ENCODE measurements around the gene CBFA2T3.
"Not testable (repeated sequence)": the region's sequence is repeated elsewhere in the genome, so short reads cannot be mapped to it uniquely, and the experiment has no call there.

CBFA2T3 gene

DNA sequence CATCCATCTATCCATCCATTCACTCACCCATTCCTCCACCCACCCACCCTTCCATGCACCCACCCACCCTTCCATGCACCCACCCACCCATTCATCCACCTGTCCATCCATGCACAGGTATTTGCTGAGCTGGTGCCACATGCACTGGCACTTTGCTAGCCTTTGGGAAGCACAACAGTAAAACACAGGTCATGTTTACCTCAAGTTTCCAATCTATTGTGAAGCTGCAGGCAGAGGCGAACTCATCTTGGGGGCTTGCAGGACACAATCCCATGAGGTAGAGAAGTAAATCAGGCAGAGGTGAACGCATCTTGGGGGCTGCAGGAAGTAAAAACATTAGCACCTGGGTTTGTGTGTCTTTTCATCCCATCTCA is 35.6 kb upstream of the CBFA2T3 start:
- DNase-seq (ENCODE audit: low read depth in 1 of 2, low spot score in 1 of 2), result no peak
- H3K27ac ChIP-seq (replicated peaks), result no peak overlapping the region
- H3K4me3 ChIP-seq (replicated peaks; ENCODE audit: insufficient read depth, low read length), result no peak overlapping the region
- TF ChIP-seq, protein P1, sequence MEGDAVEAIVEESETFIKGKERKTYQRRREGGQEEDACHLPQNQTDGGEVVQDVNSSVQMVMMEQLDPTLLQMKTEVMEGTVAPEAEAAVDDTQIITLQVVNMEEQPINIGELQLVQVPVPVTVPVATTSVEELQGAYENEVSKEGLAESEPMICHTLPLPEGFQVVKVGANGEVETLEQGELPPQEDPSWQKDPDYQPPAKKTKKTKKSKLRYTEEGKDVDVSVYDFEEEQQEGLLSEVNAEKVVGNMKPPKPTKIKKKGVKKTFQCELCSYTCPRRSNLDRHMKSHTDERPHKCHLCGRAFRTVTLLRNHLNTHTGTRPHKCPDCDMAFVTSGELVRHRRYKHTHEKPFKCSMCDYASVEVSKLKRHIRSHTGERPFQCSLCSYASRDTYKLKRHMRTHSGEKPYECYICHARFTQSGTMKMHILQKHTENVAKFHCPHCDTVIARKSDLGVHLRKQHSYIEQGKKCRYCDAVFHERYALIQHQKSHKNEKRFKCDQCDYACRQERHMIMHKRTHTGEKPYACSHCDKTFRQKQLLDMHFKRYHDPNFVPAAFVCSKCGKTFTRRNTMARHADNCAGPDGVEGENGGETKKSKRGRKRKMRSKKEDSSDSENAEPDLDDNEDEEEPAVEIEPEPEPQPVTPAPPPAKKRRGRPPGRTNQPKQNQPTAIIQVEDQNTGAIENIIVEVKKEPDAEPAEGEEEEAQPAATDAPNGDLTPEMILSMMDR (IDR thresholded peaks at IDR 0.05; ENCODE audit: insufficient read depth, low read length), result no peak
- TF ChIP-seq POLR2AphosphoS5 (IDR thresholded peaks at IDR 0.05; ENCODE audit: low read depth), result no peak
- H3K27me3 ChIP-seq (ENCODE audit: insufficient read depth, poor library complexity, severe bottlenecking), result no peaks in the 10 kb centered on the region

DNA sequence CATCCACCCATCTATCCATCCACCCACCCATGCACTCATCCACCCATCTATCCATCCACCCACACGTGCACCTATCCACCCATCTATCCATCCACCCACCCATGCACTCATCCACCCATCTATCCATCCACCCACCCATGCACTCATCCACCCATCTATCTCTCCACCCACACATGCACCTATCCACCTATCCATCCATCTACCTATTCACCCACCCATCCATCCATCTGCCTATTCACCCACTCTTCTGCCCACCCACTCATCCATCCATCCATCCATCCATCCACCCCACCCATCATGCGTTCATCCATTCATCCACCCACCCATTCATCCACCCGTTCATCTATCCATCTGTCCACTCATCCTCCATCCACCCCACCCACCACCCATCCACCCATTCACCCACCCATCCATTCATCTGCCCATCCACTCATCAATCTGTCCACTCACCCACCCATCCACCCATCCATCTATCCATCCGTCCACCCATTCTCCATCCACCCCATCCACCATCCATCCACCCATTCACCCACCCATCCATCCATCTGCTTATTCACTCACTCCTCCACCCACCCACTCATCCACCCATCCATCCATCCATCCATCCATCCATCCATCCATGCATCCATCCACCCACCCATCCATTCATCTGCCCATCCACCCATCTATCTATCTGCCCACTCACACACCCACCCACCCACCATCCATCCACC is 35.1 kb upstream of the CBFA2T3 start:
- DNase-seq (ENCODE audit: low read depth in 1 of 2, low spot score in 1 of 2), result no peak
- Histone ChIP-seq H3K27me3 (ENCODE audit: insufficient read depth, poor library complexity, severe bottlenecking) (no peaks in the 10 kb centered on the region), H3K27ac (replicated peaks) (no peak overlapping the region), H3K4me3 (replicated peaks; ENCODE audit: insufficient read depth, low read length) (no peak overlapping the region)
- TF ChIP-seq GABPA (IDR thresholded peaks at IDR 0.05; ENCODE audit: low read depth) (no peak), SPI1 (IDR thresholded peaks at IDR 0.05; ENCODE audit: borderline replicate concordance, low read depth) (no peak), POLR2AphosphoS5 (IDR thresholded peaks at IDR 0.05; ENCODE audit: low read depth) (no peak)
- TF ChIP-seq, protein P2, sequence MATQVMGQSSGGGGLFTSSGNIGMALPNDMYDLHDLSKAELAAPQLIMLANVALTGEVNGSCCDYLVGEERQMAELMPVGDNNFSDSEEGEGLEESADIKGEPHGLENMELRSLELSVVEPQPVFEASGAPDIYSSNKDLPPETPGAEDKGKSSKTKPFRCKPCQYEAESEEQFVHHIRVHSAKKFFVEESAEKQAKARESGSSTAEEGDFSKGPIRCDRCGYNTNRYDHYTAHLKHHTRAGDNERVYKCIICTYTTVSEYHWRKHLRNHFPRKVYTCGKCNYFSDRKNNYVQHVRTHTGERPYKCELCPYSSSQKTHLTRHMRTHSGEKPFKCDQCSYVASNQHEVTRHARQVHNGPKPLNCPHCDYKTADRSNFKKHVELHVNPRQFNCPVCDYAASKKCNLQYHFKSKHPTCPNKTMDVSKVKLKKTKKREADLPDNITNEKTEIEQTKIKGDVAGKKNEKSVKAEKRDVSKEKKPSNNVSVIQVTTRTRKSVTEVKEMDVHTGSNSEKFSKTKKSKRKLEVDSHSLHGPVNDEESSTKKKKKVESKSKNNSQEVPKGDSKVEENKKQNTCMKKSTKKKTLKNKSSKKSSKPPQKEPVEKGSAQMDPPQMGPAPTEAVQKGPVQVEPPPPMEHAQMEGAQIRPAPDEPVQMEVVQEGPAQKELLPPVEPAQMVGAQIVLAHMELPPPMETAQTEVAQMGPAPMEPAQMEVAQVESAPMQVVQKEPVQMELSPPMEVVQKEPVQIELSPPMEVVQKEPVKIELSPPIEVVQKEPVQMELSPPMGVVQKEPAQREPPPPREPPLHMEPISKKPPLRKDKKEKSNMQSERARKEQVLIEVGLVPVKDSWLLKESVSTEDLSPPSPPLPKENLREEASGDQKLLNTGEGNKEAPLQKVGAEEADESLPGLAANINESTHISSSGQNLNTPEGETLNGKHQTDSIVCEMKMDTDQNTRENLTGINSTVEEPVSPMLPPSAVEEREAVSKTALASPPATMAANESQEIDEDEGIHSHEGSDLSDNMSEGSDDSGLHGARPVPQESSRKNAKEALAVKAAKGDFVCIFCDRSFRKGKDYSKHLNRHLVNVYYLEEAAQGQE (IDR thresholded peaks at IDR 0.05; ENCODE audit: insufficient replicate concordance, low read depth), result no peak
- TF ChIP-seq, protein P1 (IDR thresholded peaks at IDR 0.05; ENCODE audit: insufficient read depth, low read length), result no peak

DNA sequence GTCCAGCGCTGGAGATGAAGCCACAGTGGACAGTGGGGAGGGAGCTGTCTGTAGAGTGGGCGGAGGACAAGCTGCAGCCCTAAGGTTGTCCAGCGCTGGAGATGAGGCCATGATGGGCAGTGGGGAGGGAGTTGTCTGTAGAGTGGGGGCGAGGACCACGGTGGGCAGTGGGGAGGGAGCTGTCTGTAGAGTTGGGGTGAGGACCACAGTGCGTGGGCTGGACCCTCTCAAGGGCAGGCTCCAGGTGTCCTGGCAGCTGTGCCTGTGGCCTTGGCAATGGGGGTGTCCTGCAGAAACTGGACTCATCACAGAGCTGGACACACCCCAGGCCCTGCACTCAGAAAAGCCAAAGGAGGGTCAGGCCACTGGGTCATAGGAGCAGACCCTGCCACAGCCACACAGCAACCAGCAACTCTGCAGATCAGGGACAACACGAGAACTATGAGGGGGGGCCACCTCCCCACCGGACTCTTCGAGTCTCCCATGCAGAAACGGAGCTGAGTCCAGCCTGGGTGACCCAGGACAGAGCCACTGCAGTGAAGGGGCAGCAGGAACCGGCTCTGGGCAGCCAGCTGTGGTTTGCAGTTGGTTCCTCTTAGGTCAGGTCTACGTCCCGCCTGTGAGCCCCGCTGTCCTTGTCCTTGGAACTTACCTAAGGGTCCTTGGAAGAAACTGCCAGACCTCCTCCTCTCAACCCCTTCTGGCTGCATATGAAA is 33.4 kb upstream of the CBFA2T3 start:
- no peak overlapping the region for H3K4me3 ChIP-seq (replicated peaks; ENCODE audit: insufficient read depth, low read length)
- H3K27ac ChIP-seq (replicated peaks), result no peak overlapping the region
- DNase-seq (ENCODE audit: low read depth in 1 of 2, low spot score in 1 of 2), result no peak
- TF ChIP-seq GABPA (IDR thresholded peaks at IDR 0.05; ENCODE audit: low read depth), result no peak
- no peaks in the 10 kb centered on the region for H3K27me3 ChIP-seq (ENCODE audit: insufficient read depth, poor library complexity, severe bottlenecking)

DNA sequence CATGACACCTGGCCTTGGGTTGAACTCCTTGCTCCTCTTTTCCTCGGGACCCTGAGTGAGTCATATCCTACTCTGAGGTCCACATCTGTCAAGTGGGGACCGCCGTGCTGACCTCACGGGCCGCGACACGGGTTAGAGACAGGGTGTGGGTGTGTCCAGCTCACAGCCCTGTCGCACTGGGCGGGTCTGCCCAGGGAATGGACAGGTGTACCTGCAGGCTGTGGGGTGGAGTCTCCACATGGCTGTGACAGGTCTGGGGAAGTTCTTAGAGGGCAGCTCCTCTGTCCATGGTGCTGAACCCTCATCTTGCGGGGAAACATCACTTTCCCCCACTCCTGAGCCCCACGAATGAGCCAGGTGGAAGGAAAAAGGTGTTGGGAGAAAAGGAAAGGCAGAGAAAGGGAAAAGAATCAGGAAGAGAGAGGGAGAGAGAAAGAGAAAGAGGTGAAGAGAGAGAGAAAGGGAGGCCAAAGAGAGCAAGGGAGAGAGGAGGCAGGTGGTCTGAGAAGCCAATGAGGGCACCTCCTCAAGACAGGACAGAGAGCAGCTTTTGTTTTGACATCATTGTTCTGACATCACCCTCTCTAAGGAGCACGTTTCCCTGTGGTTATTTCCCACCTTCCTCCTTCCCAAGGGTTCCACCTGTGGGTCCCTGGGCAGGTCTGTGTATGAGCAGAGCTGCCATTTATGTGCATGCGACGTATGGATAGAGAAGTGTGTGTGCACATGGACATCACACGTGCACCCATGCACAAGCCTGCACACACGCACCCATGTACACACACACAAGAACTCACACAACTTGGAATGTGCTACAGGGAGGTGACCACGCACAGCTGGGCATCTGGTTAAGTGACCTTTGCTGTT is 32.6 kb upstream of the CBFA2T3 start:
- no peak for DNase-seq (ENCODE audit: low read depth in 1 of 2, low spot score in 1 of 2)
- no peaks in the 10 kb centered on the region for H3K27me3 ChIP-seq (ENCODE audit: insufficient read depth, poor library complexity, severe bottlenecking)
- TF ChIP-seq, protein P2 (IDR thresholded peaks at IDR 0.05; ENCODE audit: insufficient replicate concordance, low read depth), result peak; percentile 96
- no peak for TF ChIP-seq GABPA (IDR thresholded peaks at IDR 0.05; ENCODE audit: low read depth)
- H3K4me3 ChIP-seq (replicated peaks; ENCODE audit: insufficient read depth, low read length), result no peak overlapping the region
- H3K27ac ChIP-seq (replicated peaks), result no peak overlapping the region

DNA sequence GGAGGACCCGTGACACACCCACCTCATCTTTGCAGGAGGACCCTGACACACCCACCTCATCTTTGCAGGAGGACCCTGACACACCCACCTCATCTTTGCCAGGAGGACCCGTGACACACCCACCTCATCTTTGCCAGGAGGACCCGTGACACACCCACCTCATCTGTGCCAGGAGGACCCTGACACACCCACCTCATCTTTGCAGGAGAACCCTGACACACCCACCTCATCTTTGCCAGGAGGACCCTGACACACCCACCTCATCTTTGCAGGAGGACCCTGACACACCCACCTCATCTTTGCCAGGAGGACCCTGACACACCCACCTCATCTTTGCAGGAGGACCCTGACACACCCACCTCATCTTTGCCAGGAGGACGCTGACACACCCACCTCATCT is 31.8 kb upstream of the CBFA2T3 start:
- not testable (repeated sequence) for H3K27ac ChIP-seq (replicated peaks); H3K27me3 ChIP-seq (ENCODE audit: insufficient read depth, poor library complexity, severe bottlenecking); H3K4me3 ChIP-seq (replicated peaks; ENCODE audit: insufficient read depth, low read length); DNase-seq (ENCODE audit: low read depth in 1 of 2, low spot score in 1 of 2)

Data from HL-60 (cell line).